Fibroblast of the aortic adventitia (primary cell): ENCODE data around the gene AKAP9. TPM values are rescaled to one million over a fixed set of nuclear protein-coding genes. Genes with fewer than 3 reads are reported as not detected.
"Not testable (repeated sequence)": the region's sequence is repeated elsewhere in the genome, so short reads cannot be mapped to it uniquely, and the experiment has no call there.

ENCODE experiments used
- DNase-seq: peaks from one replicate; pipeline ENCODE4 v3.0.0-alpha.2; 2010; ENCODE audit warnings: low read depth
- H3K4me3 ChIP-seq: 2 replicates; pipeline ENCODE4 v1.5.1; 2011; ENCODE audit warnings: low read depth, mild to moderate bottlenecking, control low read depth, low read length, moderate library complexity
- total RNA-seq: library from RNA; depleted of rRNA; stranded (reverse); fragments of >200 nt; gene quantifications from 2 replicates; pipeline ENCODE4 v1.2.3, GENCODE V29; 2012; ENCODE audit warnings: low replicate concordance
- TF ChIP-seq, protein P1 (sequence below): IDR thresholded peaks from 2 replicates; pipeline ENCODE4 v1.5.1; 2011; ENCODE audit warnings: mild to moderate bottlenecking, low read length, control low read depth, inconsistent platforms; ENCODE audit not compliant: insufficient read depth

The AKAP9 gene
- total RNA-seq, 1 donor, result 53.3 TPM

DNA sequence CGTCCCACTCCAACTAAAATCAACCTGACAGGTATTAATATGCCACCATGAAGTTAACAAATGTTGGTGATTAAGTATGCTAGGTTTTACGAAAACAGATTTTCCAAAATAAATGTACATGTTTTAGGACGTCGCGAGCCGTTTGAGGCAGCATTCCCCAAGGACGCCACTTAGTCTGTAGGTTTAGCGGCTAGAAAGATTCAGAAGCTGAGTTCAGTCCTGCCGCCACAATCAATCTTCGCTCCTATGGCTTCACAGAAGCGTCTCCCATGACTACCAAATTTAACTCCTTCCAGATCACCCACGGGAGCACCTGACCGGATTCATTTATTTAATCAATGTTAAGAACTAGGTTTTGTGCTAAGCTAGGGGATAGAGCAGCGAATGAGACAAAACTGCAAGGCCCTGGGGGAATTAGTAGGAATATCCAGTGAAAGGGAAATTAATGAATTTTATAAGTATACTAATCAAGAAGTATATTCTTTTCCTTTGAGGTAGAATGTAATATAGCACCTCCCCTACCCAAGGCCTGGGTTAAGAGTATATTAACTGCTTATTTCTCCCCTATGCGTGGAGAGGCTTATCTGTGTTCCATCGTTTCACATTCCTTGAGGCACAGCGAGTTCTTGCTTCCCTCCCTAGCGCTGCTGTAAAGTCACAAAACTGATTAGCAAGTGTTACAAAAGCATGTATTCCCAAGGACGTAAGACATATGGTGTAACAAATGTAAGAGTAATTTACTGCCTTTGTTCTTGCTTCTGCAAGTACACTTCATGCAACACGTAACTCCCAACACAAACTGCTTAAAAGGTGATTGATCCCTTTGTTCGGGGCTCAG, 194.6 kb downstream of the AKAP9 start:
- DNase-seq, result peak; percentile 48
- TF ChIP-seq, protein P1, sequence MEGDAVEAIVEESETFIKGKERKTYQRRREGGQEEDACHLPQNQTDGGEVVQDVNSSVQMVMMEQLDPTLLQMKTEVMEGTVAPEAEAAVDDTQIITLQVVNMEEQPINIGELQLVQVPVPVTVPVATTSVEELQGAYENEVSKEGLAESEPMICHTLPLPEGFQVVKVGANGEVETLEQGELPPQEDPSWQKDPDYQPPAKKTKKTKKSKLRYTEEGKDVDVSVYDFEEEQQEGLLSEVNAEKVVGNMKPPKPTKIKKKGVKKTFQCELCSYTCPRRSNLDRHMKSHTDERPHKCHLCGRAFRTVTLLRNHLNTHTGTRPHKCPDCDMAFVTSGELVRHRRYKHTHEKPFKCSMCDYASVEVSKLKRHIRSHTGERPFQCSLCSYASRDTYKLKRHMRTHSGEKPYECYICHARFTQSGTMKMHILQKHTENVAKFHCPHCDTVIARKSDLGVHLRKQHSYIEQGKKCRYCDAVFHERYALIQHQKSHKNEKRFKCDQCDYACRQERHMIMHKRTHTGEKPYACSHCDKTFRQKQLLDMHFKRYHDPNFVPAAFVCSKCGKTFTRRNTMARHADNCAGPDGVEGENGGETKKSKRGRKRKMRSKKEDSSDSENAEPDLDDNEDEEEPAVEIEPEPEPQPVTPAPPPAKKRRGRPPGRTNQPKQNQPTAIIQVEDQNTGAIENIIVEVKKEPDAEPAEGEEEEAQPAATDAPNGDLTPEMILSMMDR, result no peak
- peak overlapping the region; percentile 76 for H3K4me3 ChIP-seq

DNA sequence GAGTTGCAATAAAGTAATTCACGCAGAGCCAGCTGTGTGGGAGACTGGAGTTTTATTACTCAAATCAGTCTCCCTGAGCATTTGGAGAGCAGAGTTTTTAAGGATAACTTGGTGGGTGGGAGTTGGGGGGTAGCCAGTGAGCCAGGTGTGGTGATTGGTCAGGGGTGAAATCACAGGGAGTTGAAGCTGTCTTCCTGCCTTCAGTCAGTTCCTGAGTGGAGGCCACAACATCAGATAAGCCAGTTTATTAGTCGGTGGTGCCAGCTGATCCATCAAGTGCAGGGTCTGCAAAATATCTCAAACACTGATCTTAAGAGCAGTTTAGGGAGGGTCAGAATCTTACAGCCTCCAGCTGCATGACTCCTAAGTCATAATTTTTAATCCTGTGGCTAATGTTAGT, 196.9 kb downstream of the AKAP9 start:
- no peak overlapping the region for H3K4me3 ChIP-seq
- DNase-seq, result no peak
- TF ChIP-seq, protein P1, result no peak

DNA sequence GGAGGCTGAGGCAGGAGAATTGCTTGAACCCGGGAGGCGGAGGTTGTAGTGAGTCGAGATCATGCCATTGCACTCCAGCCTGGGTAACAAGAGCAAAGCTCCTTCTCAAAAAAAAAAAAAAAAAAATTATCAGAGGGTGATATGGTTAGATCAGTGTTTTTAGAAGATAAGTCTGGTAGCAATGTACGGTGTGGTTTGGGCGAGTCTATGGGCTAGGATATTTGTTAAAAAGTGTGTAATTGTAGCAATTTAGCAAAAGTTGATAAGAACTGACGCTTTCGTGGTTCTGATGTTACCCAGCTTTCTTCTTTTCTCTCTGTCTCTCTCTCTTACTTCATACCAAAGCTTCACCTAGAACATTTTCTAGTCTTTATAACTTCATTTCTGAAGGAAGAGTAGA, 200.5 kb downstream of the AKAP9 start:
- TF ChIP-seq, protein P1, result no peak
- H3K4me3 ChIP-seq, result no peak overlapping the region
- no peak for DNase-seq

DNA sequence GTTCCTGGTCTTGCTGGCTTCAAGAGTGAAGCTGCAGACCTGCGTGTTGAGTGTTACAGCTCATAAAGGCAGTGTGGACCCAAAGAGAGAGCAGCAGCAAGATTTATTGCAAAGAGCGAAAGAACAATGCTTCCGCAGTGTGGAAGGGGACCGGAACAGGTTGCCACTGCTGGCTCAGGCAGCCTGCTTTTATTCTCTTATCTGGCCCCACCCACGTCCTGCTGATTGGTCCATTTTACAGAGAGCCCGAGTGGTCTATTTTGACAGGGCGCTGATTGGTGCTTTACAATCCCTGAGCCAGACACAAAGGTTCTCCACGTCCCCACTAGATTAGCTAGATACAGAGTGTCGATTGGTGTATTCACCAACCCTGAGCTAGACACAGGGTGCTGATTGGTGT, 202.1 kb downstream of the AKAP9 start:
- DNase-seq, H3K4me3 ChIP-seq: not testable (repeated sequence)

DNA sequence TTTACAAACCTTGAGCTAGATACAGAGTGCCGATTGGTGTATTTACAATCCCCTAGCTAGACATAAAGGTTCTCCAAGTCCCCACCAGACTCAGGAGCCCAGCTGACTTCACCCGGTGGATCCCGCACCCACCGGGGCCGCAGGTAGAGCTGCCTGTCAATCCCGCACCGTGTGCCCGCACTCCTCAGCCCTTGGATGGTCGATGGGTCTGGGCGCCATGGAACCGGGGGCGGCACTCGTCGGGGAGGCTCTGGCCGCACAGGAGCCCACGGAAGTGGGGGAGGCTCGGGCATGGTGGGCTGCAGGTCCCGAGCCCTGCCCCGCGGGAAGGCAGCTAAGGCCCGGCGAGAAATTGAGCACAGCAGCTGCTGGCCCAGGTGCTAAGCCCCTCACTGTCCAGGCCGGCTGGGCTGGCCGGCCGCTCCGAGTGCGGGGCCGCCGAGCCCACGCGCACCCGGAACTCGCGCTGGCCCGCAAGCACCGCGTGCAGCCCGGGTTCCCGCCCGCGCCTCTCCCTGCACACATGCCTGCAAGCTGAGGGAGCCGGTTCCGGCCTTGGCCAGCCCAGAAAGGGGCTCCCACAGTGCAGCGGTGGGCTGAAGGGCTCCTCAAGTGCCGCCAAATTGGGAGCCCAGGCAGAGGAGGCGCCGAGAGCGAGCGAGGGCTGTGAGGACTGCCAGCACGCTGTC, 202.7 kb downstream of the AKAP9 start:
- H3K4me3 ChIP-seq, DNase-seq: not testable (repeated sequence)

DNA sequence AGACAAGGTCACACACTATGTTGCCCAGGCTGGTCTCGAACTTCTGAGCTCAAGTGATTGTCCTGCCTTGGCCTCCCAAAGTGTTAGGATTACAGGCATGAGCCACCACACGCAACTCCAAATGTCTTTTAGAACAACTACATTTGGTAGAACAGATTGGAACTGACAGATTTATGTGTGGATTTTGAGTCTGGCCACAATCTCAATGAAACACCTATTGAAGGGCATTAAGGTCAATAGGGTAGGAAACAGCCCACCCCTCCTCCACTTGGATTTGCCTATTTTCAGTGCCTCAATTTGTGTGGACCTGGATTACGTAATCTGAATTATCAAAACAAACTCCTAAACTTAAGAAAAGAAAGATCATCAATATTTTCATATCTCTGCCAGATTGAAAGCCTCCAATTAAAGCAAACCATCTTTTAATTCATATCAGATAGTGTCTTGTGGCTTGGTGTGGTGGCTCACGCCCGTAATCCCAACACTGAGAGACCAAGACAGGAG, 209.1 kb downstream of the AKAP9 start:
- TF ChIP-seq, protein P1, result no peak
- DNase-seq, result no peak
- no peak overlapping the region for H3K4me3 ChIP-seq

DNA sequence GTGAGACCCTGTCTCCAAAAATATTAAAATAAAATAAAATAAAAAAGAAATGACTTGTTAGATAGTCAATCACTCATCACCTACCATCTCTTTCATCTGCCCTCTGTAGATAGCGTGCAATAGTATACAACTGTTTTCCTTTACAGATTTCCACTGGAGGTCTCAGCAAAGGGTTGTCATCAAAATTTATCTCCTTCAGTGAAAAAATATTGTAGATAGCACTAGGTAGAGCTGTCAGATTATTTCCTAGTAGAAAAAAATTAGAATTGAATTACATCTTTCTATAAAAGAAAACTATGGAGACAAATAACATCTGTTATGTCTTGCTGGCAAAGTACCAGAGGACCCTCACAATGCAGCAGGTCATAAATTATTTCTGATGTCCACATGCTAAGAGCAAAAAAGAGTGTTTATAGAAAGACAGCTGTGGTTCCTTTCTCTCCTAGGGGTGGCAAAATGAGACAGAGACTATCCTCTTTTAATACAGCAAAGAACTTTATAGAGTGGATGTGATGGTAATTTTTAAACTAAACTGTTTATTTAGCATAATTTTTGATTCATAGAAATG, 209.9 kb downstream of the AKAP9 start:
- H3K4me3 ChIP-seq, result no peak overlapping the region
- no peak for DNase-seq
- TF ChIP-seq, protein P1, result no peak
